ENCODE measurements around the gene PLCL1.
"Not testable (repeated sequence)": the region's sequence is repeated elsewhere in the genome, so short reads cannot be mapped to it uniquely, and the experiment has no call there.

Gene PLCL1

DNA sequence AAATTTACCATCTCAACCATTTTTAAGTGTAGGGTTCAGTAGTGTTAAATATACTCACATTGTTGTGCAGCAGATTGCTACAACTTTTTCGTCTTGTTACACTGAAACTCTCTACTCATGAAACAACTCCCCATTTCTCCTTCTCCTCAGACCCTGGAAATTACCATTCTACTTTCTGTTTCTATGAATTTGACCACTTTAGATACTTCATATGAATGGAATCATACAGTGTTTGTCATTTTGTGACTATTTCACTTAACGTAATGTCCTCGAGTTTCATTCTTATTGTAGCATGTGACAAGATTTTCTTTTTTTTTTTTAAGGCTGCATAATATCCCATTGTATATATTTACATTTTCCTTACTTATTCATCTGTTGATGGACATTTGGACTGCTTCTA lies 203.8 kb downstream of the PLCL1 start:
- DNase-seq = no peak

DNA sequence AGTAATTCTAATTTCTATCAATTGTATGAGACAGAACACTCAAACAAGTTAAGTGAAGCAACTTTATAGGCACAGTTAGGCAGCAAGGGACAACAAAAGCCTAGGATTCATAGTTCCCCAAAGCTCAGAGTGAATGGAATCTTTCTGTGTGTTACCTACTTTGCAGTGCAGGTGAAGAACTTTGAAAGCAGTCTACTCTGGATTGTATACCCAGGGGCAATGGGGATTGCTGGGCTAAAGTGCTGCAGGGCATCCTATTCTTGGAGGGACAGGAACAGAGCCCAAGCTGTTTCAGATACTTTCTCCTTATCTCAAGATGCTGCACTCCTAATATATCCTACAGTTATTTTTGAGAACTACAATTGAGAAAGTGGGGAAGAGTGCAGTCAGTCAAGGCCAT lies 207.6 kb downstream of the PLCL1 start:
- DNase-seq = no peak

DNA sequence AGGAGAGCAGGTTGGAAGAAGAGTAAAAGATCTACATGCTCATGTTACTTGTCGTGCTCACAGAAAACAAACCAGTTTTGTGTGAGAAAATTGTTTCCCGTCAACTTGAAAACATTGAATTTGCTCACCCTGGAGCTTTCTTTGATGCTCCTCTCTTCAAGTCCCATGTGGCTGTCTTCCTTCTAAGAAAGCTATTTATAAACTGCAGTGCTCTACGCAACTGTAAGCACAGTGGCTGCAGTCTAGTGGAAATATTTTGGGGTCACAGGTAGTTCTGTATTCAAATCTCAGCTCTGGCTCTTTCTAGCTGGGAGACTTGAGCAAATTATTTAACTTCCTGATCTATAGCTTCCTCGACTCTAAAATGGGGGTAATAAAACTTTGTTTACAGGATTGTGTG lies 211.8 kb downstream of the PLCL1 start:
- DNase-seq = no peak

DNA sequence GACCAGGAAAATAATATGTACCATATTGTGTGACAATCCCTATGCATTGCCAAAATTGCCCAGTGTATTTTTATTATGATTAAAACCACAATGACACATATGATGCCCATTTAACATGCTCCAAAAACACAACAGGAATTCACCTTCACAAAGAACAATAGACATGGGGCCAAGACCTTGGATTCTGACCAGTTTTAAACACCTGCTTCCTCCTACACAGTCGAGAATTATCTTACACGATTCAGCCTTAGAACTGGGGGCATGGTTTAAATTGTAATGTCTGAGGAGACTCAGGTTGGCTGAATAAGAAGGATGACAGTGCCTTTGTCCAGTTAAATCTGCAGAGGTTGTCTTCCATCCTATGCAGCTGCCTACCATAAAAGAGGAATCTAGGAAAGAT lies 212.7 kb downstream of the PLCL1 start:
- no peak for DNase-seq

DNA sequence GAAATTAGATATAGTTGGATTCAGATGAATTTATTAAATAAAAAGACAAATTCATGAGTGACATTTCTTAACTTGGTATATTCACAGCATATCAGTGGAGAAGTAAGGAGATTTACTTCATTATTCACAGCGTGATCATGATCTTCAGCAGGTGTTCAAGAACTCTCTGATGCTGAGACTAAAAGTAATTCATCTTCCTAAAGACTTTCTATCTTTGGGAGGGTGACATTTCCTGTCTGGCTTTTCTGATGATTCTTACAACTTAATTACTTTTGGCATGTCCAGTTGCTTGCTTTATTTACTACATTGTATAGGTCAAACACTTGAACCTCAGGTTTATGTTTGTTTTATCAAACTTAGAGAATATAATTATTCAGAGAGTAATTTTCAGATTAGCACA lies 224.6 kb downstream of the PLCL1 start:
- no peak for DNase-seq

DNA sequence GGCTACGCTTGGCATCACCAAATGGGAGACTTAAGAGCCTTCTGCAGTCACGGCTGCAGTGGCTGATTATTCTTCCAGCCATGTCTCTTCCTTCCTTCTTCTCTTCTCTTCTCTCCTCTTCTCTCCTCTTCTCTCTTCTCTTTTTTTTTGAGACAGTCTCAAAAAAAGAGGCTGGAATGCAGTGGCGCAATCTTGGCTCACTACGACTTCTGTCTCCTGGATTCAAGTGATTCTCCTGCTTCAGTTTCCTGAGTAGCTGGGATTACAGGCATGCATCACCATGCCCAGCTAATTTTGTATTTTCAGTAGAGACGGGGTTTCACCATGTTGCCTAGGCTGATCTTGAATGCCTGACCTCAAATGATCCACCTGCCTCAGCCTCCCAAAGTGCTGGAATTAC lies 225.2 kb downstream of the PLCL1 start:
- not testable (repeated sequence) for DNase-seq

DNA sequence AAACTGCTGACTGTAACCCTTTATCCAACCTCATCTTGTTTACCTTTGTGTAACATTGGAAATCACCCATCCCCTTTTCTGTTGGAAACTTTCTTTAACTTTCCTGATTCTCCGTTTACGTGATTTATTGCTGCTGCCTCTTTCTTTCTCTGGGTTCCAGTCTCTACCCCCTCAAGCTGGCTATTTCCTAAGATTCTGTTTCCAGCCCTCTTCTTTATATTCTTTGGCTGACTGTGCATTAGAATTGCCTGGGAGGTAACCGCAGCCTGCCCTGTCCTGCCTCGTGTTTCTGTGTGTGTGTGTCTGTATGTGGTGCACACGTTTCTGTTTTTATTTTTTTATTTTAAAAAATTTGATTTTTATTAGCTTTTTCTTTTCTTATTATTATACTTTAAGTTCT lies 229.2 kb downstream of the PLCL1 start:
- DNase-seq = no peak

DNA sequence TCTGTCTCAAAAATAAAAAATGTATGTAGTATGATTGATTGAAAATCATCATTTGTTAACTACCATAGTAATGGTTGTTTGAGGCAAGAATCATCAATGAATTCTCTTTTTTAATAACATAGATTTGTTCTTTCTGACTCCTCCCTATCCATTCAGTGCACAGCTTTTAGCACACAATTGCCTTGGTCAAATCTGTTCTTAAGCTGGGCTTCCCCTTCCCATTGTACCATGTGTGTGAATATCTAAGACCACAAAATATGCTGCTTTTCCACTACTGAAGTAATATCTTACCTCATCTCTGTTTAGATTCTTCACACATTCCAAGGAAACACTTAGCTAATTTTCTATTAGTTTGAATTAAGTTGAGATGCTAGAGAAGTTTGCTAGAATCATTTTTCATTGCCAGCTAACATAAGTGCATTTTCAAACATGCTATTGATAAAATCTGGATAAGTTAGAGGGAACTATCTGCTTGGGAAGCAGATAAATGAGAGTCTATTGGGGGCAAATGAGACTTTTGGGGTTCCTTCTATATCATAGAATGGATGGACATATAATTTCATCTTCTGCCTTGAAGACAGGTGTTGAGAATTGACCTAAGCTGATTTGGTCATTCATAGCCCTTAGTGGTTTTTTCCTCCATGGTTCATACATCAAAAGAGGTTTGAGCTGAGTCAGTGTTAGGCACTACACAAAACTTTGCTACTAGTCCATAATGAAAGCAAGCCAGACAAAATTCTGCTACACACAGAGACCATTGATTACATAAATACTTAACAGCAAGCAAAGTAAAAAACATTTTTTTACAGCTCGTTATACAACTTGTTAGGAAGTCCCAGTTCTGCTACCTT lies 231.9 kb downstream of the PLCL1 start:
- no peak for DNase-seq

DNA sequence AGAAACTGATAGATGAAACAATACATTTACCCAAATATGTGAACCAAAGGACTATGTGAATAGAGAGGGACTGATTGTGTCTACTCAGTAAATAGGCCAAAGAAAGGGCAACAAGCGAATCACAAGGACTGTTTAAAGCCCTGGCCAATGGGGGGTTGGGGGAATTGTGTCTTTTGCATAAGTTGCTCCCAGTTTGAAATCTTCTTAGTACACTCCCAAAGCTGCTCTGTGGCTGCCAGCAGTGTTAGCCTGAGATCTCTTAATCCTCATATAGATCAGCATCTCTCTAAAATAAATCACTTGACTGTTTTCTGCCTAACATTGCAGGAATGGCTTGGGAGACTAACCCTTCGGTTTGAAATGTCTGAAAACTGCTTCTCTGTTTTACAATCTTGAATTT lies 236.4 kb downstream of the PLCL1 start:
- DNase-seq = no peak

DNA sequence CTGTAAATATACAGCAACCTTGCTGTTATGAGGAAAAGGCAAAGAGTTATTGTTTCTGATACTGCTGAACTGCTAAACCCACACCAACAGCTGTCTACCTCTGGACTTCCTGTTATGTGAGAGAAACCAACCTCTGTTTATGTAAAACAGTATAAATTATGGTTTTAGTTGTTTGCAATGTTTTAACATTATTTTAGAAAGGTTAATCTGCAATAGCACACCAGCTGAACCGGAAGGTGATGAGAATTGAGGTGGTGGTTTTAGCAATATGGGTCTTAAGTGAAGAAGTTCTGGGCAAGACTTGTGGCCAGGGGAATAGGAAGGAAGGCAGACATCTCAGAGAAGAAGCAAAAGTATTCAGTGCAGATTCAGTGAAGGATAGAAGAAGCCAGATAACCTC lies 237.8 kb downstream of the PLCL1 start:
- DNase-seq = no peak

DNA sequence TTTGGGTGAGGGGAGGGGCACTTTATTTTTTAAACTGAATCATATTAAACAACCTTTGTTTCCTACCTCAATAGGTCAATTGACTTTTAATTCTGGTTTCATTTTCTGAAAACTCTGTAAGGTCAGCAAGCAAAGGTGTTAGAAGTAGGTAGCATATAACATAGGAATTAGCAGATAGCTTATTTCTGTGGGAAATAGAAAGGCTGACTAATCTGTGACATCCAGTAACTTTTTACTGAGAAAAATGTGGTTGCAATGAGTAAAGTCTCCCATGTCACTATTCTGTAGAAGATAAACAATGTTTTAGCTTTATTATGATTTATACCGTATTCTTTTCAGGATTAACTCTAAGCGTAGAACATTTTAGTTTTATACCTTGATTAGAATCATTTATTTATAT lies 240.4 kb downstream of the PLCL1 start:
- no peak for DNase-seq

DNA sequence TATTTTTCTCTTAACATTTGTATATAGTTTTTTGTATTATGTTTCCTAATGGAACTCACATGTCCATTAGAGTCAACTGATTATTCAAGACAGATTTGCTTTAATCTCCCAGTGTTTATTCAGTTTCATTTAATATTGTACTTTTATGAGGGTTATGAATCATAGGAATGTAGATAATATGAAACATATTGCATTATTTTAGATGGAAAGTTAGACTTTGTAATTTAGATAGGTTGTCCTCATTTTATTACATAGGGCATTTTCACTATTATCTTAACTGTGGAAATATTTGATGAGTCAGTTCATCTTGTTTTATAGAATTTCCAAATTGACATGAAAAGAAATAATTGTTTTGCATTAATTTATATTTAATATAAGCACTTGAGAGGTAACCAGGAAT lies 240.8 kb downstream of the PLCL1 start:
- no peak for DNase-seq

DNA sequence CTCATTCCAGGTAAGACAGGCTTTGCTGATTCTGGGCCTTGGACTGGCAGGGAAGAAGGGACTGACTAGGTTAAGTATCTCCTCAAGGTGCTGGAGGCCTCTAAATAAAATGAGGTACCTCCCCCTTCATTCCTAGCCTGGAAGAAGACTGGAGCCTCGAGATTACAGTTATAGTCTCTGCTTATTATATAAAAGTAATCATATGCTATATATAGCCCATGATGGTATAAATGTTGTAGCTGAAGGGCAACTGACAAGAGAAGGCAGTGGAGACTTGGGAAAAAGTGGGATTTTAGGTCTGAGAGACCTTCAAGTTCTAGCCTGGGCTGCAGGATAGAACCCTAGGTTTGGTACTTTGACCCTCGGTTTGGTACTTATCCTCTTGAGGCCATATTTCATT lies 248.3 kb downstream of the PLCL1 start:
- no peak for DNase-seq

DNA sequence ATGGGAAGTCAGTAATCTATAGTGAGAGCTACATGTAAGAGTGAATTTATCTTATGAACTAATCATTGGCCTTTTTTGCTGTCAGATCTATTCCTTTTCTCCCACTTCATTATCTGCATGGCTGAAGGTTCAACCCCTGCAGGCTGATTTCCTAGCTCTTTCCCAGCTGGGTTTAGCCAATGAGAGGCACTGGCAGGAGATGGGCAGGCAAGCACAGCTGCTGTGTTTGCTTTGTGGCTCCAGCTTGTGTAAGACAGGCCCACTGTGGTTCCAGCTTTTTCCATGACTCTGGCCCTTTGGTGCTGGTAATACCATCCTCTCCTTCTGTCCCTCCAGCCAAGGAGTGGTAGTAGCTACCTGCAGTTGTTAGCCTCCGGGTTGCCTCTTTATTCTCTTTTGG lies 248.8 kb downstream of the PLCL1 start:
- no peak for DNase-seq

DNA sequence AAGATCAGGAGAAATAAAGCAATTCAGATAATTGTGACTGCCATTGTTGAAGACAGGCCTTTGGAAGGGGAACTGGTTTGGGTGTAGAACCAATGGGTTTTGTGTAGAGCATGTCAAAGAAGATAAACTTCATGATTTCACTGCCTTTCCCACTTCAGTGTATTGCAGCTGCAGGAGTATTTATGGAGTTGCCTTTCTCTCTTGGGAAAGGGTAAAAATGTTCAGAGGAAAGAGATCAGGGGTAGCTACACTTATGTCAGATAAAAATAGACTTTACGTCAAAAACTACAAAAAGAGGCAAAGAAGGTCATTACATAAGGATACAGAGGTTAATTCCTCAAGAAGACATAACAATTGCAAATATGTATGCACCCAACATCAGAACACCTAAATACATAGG lies 249.4 kb downstream of the PLCL1 start:
- DNase-seq = no peak

DNA sequence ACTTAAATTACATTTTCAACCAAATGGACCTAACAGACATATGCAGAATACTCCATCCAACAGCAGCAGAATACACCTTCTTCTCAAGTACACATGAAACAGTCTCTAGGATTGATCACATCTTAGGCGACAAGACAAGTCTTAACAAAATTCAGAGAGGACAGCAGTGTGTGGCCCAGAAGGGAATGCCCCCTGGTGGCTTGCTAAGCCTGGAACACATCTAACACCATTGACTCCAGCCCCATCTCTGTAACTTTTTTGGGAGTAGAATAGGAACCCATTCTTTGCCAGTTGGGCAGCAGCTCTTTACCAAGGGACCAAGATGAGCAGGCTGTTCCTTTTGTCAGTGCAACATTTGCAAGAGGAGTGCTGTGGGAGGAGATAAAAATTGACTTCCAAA lies 249.9 kb downstream of the PLCL1 start:
- peak; percentile 53 to 60 for DNase-seq

DNA sequence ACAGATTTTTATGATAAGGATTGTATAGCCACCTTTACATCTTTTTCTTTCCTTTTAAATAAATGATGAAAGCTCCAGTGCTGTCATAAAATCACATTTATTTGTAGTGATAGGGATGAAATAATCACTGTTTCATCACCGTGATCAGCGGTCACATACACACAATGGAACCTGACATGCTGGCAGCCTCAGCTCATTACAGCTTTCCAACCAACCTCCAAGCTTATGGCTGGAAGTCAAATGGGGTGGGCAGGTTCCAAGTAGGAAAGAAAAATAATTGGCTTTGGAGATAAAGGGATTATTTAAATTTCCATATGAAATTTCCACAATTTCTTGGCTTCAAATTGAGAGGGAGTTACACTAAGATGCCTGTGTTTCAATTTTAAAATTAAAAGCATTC lies 251.3 kb downstream of the PLCL1 start:
- DNase-seq = no peak

DNA sequence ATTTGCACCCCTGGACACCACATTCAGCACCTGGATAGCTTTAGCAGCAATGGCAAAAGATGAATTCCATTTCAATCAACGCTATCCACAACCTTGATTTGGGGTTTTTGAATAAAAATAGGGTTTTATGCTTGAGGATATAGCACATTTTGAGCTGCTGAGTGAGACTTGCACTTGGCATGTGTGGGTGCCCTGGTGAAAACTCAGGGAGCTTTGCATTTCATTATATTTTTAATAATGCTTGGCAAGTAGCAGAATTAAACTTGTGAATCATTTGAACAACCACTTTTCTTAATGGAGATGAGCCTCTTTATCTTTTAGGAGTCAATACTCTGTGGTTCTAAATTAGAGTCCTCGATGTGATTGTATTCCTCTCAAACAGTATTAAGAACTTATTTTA lies 252.4 kb downstream of the PLCL1 start:
- no peak for DNase-seq

DNA sequence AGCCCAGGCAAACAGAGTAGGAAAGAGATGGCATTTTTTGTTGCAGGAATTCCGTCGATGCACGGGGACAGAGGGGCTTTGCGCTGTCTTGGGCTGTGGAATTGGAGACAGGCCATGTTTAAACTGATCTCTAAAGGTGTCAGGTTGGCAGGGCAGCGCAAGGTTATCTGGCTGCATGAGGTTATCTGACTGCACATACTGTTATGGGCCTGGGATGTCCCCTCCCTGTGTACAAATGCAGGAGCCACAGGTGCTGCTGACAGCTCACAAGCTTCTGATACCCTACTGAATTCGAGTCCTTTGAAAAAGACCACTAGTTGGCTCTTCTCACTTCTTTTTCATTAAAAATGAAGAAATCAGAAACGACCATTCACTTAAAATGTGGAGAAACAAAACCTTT lies 255.4 kb downstream of the PLCL1 start:
- DNase-seq = no peak

DNA sequence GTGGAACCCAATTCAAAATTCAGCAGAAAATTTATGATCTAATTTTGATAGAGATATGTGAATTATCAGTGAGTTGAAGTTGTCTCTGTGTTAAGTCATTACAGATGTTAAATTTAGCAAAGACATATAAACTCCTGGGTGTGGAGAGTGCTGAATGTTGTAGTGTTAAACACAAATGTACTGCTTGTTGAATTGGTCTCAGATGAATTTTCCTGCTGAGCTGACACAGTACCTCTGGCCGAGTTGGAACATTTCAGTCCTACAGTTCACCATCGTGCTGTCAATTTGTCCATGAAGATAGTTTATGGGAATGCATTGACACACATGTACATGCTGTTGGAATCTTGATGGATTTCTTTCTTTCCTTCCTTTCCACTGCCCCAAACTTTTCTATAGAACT lies 255.9 kb downstream of the PLCL1 start:
- DNase-seq = no peak

DNA sequence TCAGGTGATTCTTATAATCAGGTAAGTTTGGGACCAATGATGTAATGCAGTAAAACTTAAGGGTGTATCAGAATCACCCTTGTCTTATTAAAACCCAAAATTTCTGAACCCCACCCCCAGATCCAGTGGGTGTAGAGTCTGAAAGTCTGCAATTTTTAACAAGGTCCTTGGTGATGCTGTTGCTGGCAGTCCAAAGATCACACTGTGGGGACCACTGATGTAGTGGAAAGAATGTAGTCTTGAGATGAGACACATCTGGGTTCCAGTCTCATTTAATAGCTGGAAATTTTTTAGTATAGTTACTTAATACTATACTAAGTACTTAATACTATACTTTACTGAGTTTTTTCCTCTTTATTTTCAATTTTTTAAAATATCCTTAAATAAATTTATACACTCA lies 258.4 kb downstream of the PLCL1 start:
- no peak for DNase-seq

DNA sequence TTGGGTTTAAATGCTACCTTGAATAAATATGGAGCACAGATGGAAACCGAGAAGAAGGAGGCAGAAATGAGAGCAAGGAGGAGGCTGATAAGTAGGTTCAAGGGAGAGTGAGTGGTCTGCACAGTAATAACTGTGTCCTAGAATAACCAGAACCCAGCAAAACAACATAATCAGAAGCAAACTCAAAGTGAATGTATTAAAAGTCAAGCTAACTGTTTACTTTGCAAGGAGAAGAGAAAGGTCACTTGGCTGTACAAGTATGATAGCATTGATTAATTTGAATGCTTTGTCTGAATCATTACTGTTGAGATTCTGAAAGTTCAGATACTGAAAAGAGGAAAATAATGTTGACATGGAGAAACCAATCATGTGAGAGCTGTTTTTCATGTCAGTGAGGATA lies 258.8 kb downstream of the PLCL1 start:
- no peak for DNase-seq

DNA sequence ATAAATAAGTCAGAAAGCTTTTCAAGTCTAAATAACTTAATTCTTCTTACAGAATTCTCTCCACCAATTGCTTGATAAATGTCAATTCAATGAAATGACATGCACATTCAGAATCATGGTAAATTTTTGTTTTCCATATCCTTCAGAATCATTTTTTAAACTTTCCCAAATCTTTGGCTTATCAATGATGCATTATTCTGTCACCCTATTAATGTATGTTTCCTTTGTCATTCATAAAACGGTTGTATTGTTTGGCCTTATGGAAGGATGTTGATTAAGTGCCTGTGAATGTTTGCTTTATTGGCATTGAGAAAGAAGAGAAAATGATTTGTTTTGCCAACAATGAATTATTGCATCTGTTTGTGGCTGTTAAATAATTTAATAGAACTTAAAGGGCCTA lies 260.9 kb downstream of the PLCL1 start:
- DNase-seq = no peak

DNA sequence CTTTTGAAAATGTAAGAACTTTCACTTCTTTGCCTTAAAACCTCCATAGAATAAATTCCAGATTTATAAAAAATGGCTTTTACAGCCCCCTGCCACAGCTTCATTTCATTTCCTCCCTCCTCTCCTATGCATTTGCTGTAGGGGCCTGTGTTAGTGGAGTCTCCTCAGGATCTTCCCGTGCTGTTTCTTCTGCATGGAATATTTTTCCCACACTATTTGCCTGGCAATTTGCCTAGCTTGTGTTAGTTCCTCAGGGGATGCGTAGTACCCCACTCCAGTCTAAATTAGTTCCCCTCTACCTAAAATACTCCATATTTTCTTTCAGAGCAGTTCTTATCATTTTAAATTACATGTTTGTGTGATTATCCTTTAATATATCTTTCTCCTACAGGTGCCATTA lies 262.2 kb downstream of the PLCL1 start:
- no peak for DNase-seq

DNA sequence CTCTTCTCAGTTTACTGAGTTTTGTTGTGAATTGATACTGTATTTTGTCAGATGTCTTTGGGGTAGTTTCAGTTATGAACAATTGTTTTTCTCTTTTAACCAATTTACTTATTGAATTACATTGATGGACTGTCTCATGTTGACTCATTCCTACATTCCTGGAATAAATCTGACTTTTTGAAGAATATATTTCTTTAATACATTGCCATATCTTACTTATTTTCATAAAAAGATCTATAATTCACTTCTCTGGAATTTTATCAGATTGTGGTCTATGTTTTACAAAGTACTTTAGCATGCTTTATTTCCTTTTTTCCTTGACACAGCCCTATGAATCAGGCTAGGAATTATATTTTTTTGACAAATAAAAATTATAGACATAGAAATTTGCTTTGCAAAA lies 268.3 kb downstream of the PLCL1 start:
- no peak for DNase-seq

All from activated T-cell treated with anti-CD3 and anti-CD28 coated beads, Interleukin-2, amount 50 U/mL, for 48 hours (primary cell).